Keratinocyte (primary cell): ENCODE measurements around the gene SAMD8. TPM values are rescaled to one million over a fixed set of nuclear protein-coding genes. Genes with fewer than 3 reads are reported as not detected.

ENCODE experiments used
- DNase-seq: peaks from one replicate; pipeline ENCODE4 v3.0.0-alpha.2; 2011; ENCODE audit warnings: low read depth, missing footprints, low spot score
- FAIRE-seq: peaks from 2 replicates; lab custom pipeline; 2011; peaks lifted over from hg19 to GRCh38; lab: Jason Lieb, UNC
- H2AFZ ChIP-seq: 2 replicates; pipeline ENCODE4 v1.6.0; 2012; ENCODE audit warnings: low read length, control low read depth, inconsistent platforms; ENCODE audit not compliant: control insufficient read depth
- H3K27ac ChIP-seq: 2 replicates; pipeline ENCODE4 v1.5.1; 2011; ENCODE audit warnings: low read length; ENCODE audit not compliant: control insufficient read depth, insufficient read depth
- H3K27me3 ChIP-seq: 3 replicates; pipeline ENCODE4 v1.6.0; 2011; ENCODE audit warnings: low read length; ENCODE audit not compliant: control insufficient read depth, insufficient read depth; ENCODE audit errors: extremely low read depth
- H3K36me3 ChIP-seq, 2 experiments: 2 replicates in 1 of 2; 3 replicates in 1 of 2; pipeline ENCODE4 v1.5.1; 2011; ENCODE audit warnings: low read length in 2 of 2, mild to moderate bottlenecking in 1 of 2; ENCODE audit not compliant: control insufficient read depth in 2 of 2, insufficient read depth in 2 of 2; ENCODE audit errors: extremely low read depth in 1 of 2
- H3K4me1 ChIP-seq: 3 replicates; pipeline ENCODE4 v1.5.1; 2011; ENCODE audit warnings: low read length; ENCODE audit not compliant: control insufficient read depth, insufficient read depth; ENCODE audit errors: extremely low read depth
- H3K4me2 ChIP-seq: 3 replicates; pipeline ENCODE4 v1.6.0; 2011; ENCODE audit warnings: low read depth, low read length; ENCODE audit not compliant: control insufficient read depth, insufficient read depth; ENCODE audit errors: extremely low read depth
- H3K4me3 ChIP-seq, 3 experiments: fragments of 200-600 bp in 1 of 3; sonication (generic) in 1 of 3; 2 replicates in 2 of 3; 3 replicates in 1 of 3; pipeline ENCODE4 v1.5.1; 2011 to 2016; ENCODE audit warnings: low read length in 3 of 3, mild to moderate bottlenecking in 3 of 3, control low read depth in 2 of 3, inconsistent platforms in 1 of 3, low read depth in 1 of 3, mixed read lengths in 1 of 3, mixed run types in 1 of 3, moderate library complexity in 1 of 3; ENCODE audit not compliant: control insufficient read depth in 2 of 3, insufficient read depth in 2 of 3; ENCODE audit errors: extremely low read depth in 1 of 3
- H3K79me2 ChIP-seq: 2 replicates; pipeline ENCODE4 v1.6.0; 2012; ENCODE audit warnings: low read length; ENCODE audit not compliant: control insufficient read depth, insufficient read depth
- H3K9ac ChIP-seq: 3 replicates; pipeline ENCODE4 v1.6.0; 2011; ENCODE audit warnings: low read length; ENCODE audit not compliant: control insufficient read depth, insufficient read depth; ENCODE audit errors: extremely low read depth
- H3K9me1 ChIP-seq: 3 replicates; pipeline ENCODE4 v1.6.0; 2011; ENCODE audit warnings: low read length; ENCODE audit not compliant: control insufficient read depth, insufficient read depth; ENCODE audit errors: extremely low read depth
- H3K9me3 ChIP-seq: 2 replicates; pipeline ENCODE4 v1.5.1; 2012; ENCODE audit warnings: low read depth, low read length; ENCODE audit not compliant: control insufficient read depth
- H4K20me1 ChIP-seq: 3 replicates; pipeline ENCODE4 v1.6.0; 2011; ENCODE audit warnings: low read length; ENCODE audit not compliant: control insufficient read depth, insufficient read depth; ENCODE audit errors: extremely low read depth
- CTCF ChIP-seq, 3 experiments: IDR thresholded peaks in 1 of 3; conservative IDR thresholded peaks in 1 of 3; optimal IDR thresholded peaks in 1 of 3; 2 replicates in 2 of 3; 3 replicates in 1 of 3; pipeline versions ENCODE3 to v1.5.1; 2011; ENCODE audit warnings: low read length in 3 of 3, mild to moderate bottlenecking in 3 of 3, moderate library complexity in 2 of 3, control low read depth in 1 of 3, inconsistent platforms in 1 of 3; ENCODE audit not compliant: insufficient read depth in 2 of 3; ENCODE audit errors: extremely low read depth in 1 of 3
- EZH2 ChIP-seq: IDR thresholded peaks from one replicate; pipeline ENCODE4 v1.6.1; 2012; ENCODE audit warnings: inconsistent platforms, mild to moderate bottlenecking, low read length, moderate library complexity
- dilution Hi-C: fragments of 300-500 bp; cut with MboI; formaldehyde crosslinking; loops from one replicate; pipeline ENCODE4 v1.7.0; 2020; ENCODE audit warnings: low sequenced_read_pairs; ENCODE audit not compliant: extremely low pct_ligation_motif_present
- polyA plus RNA-seq, 5 experiments: library from polyadenylated mRNA; depleted of rRNA in 3 of 5; stranded (reverse) in 3 of 5; stranded (forward) in 1 of 5; unstranded in 1 of 5; fragments of >200 nt; gene quantifications; 1 replicate in 1 of 5; 2 replicates in 3 of 5; 3 replicates in 1 of 5; pipeline versions ENCODE4 v1.2.1 to v1.2.3, GENCODE V29; 2011 to 2012; ENCODE audit warnings: missing spikeins in 2 of 5, low read depth in 1 of 5, low replicate concordance in 1 of 5

Gene SAMD8
- polyA plus RNA-seq, 1 donor (not counting 4 experiments of a cell fraction or from before 2014, with no cell fraction given) = 31.7 TPM

GRCh38 chr10:75089634-75090033 is 21.8 kb upstream of the SAMD8 start:
- no peak for TF ChIP-seq CTCF (optimal IDR thresholded peaks at IDR 0.05 in 1 of 3, IDR thresholded peaks at IDR 0.05 in 1 of 3, conservative IDR thresholded peaks at IDR 0.05 in 1 of 3; ENCODE audit: extremely low read depth in 1 of 3, insufficient read depth in 2 of 3, low read length in 3 of 3)
- no peak overlapping the region for H3K27ac ChIP-seq
- H3K36me3 ChIP-seq = no peaks in the 10 kb centered on the region
- H3K27me3 ChIP-seq = no peaks in the 10 kb centered on the region
- no peaks in the 10 kb centered on the region for H3K79me2 ChIP-seq
- no peak for FAIRE-seq
- no peaks in the 10 kb centered on the region for H3K9me3 ChIP-seq
- no peak overlapping the region for H2AFZ ChIP-seq
- no peaks in the 10 kb centered on the region for H4K20me1 ChIP-seq
- no peak overlapping the region for H3K4me3 ChIP-seq
- dilution Hi-C loops = no loop called here
- no peaks in the 10 kb centered on the region for H3K9me1 ChIP-seq
- no peak for DNase-seq
- no peaks in the 10 kb centered on the region for H3K4me1 ChIP-seq
- no peak overlapping the region for H3K9ac ChIP-seq
- H3K4me2 ChIP-seq = no peak overlapping the region

GRCh38 chr10:75091146-75091545 is 20.3 kb upstream of the SAMD8 start:
- H3K79me2 ChIP-seq = no peaks in the 10 kb centered on the region
- no peak overlapping the region for H3K4me2 ChIP-seq
- H3K27ac ChIP-seq = no peak overlapping the region
- DNase-seq (no peak), FAIRE-seq (no peak)
- dilution Hi-C loops = no loop called here
- H3K4me1 ChIP-seq = no peaks in the 10 kb centered on the region
- no peaks in the 10 kb centered on the region for H4K20me1 ChIP-seq
- TF ChIP-seq CTCF (optimal IDR thresholded peaks at IDR 0.05 in 1 of 3, IDR thresholded peaks at IDR 0.05 in 1 of 3, conservative IDR thresholded peaks at IDR 0.05 in 1 of 3; ENCODE audit: extremely low read depth in 1 of 3, insufficient read depth in 2 of 3, low read length in 3 of 3) = no peak
- no peak for TF ChIP-seq EZH2
- H3K4me3 ChIP-seq = no peak overlapping the region
- no peak overlapping the region for H2AFZ ChIP-seq
- H3K9me1 ChIP-seq = no peaks in the 10 kb centered on the region
- H3K9ac ChIP-seq = no peak overlapping the region
- no peaks in the 10 kb centered on the region for H3K27me3 ChIP-seq
- H3K9me3 ChIP-seq = no peaks in the 10 kb centered on the region
- H3K36me3 ChIP-seq = no peaks in the 10 kb centered on the region
